OCI-LY7 (cell line): ENCODE results near the gene GPR153. TPM values are rescaled to one million over a fixed set of nuclear protein-coding genes. Genes with fewer than 3 reads are reported as not detected.

ENCODE experiments used
- BruUV-seq: library from RNA; stranded (reverse); fragments of 400-500 nt; replicated peaks from 2 replicates; lab custom pipeline; 2021; lab: Mats Ljungman, UMichigan
- CTCF ChIA-PET: fragments of 300-600 bp; sonication (Branson Sonifier 250); formaldehyde crosslinking; loops from one replicate; lab custom pipeline; 2022; ENCODE audit warnings: antibody characterized with exemption; ENCODE audit not compliant: unreplicated experiment; lab: Charles Lee
- POLR2A ChIA-PET: fragments of 300-600 bp; sonication (Branson Sonifier 250); formaldehyde crosslinking; loops from one replicate; lab custom pipeline; 2022; ENCODE audit warnings: antibody characterized with exemption; lab: Charles Lee
- DNase-seq: peaks from one replicate; pipeline ENCODE4 v3.0.0-alpha.2; 2015; ENCODE audit warnings: low spot score
- H2AFZ ChIP-seq: fragments of 200-600 bp; sonication (generic), shearing (Covaris generic); 2 replicates; pipeline ENCODE4 v1.6.1; 2014; ENCODE audit warnings: mild to moderate bottlenecking, antibody characterized with exemption, low read length, moderate library complexity
- H3K27ac ChIP-seq: fragments of 200-600 bp; sonication (generic); 2 replicates; pipeline ENCODE4 v1.5.1; 2014; ENCODE audit warnings: mixed run types, low read depth, mild to moderate bottlenecking, moderate library complexity, low read length, inconsistent platforms; ENCODE audit not compliant: poor library complexity, severe bottlenecking
- H3K36me3 ChIP-seq: fragments of 200-600 bp; sonication (generic); 2 replicates; pipeline ENCODE4 v1.6.1; 2014; ENCODE audit warnings: mild to moderate bottlenecking, antibody characterized with exemption, low read length, moderate library complexity, mixed read lengths; ENCODE audit not compliant: insufficient read depth
- H3K4me1 ChIP-seq: fragments of 200-600 bp; sonication (generic); 2 replicates; pipeline ENCODE4 v1.5.1; 2014; ENCODE audit warnings: mild to moderate bottlenecking, low read length; ENCODE audit not compliant: insufficient read depth, poor library complexity, severe bottlenecking
- H3K4me2 ChIP-seq: fragments of 200-600 bp; sonication (generic); 2 replicates; pipeline ENCODE4 v1.6.1; 2014; ENCODE audit warnings: mild to moderate bottlenecking, low read length
- H3K4me3 ChIP-seq: fragments of 200-600 bp; sonication (generic); 2 replicates; pipeline ENCODE4 v1.5.1; 2014; ENCODE audit warnings: mild to moderate bottlenecking, low read depth, low read length; ENCODE audit not compliant: poor library complexity, severe bottlenecking
- H3K79me2 ChIP-seq: fragments of 200-600 bp; sonication (generic); 2 replicates; pipeline ENCODE4 v1.6.1; 2016; ENCODE audit warnings: low read depth, mild to moderate bottlenecking, low read length, moderate library complexity, mixed read lengths; ENCODE audit not compliant: insufficient read depth
- H3K9me2 ChIP-seq: fragments of 200-600 bp; sonication (generic); 2 replicates; pipeline ENCODE4 v1.6.1; 2016; ENCODE audit warnings: mild to moderate bottlenecking, low read length, mixed read lengths; ENCODE audit not compliant: insufficient read depth
- H3K9me3 ChIP-seq: fragments of 200-600 bp; sonication (generic); 2 replicates; pipeline ENCODE4 v1.6.1; 2014; ENCODE audit warnings: mild to moderate bottlenecking, mixed run types, low read length, mixed read lengths
- H4K20me1 ChIP-seq: fragments of 200-600 bp; sonication (generic); 2 replicates; pipeline ENCODE4 v1.6.1; 2014; ENCODE audit warnings: mild to moderate bottlenecking, antibody characterized with exemption, low read length, moderate library complexity, mixed read lengths; ENCODE audit not compliant: insufficient read depth
- EZH2phosphoT487 ChIP-seq: fragments of 200-600 bp; sonication (generic); IDR thresholded peaks from 2 replicates; pipeline ENCODE4 v1.6.1; 2018; ENCODE audit warnings: low read depth, borderline replicate concordance, mild to moderate bottlenecking, mixed run types, antibody characterized with exemption, low read length, moderate library complexity, mixed read lengths
- intact Hi-C: fragments of 100-400 bp; cut with micrococcal nuclease; formaldehyde crosslinking; loops from one replicate; pipeline ENCODE4 v1.10.0; 2022; ENCODE audit not compliant: unreplicated experiment
- total RNA-seq, 2 experiments: library from RNA; depleted of rRNA in 1 of 2; stranded (reverse); fragments of >200 nt in 1 of 2; shearing (Covaris generic) in 1 of 2; gene quantifications; 2 replicates each; pipeline ENCODE4 v1.2.3, GENCODE V29; 2014 to 2022
- TF ChIP-seq, protein P1 (sequence below): fragments of 200-600 bp; sonication (generic); conservative IDR thresholded peaks from 2 replicates; pipeline ENCODE4 v1.5.1; 2014; ENCODE audit warnings: mild to moderate bottlenecking, antibody characterized with exemption, low read length, moderate library complexity, mixed read lengths

The GPR153 gene
- total RNA-seq, 2 experiments from 2014 or later: not detected

- no peak overlapping the region for H3K4me3 ChIP-seq
- H3K79me2 ChIP-seq: no peaks in the 10 kb centered on the region
- ChIA-PET CTCF (no interaction called here), POLR2A (no interaction called here)
- TF ChIP-seq, protein P1, sequence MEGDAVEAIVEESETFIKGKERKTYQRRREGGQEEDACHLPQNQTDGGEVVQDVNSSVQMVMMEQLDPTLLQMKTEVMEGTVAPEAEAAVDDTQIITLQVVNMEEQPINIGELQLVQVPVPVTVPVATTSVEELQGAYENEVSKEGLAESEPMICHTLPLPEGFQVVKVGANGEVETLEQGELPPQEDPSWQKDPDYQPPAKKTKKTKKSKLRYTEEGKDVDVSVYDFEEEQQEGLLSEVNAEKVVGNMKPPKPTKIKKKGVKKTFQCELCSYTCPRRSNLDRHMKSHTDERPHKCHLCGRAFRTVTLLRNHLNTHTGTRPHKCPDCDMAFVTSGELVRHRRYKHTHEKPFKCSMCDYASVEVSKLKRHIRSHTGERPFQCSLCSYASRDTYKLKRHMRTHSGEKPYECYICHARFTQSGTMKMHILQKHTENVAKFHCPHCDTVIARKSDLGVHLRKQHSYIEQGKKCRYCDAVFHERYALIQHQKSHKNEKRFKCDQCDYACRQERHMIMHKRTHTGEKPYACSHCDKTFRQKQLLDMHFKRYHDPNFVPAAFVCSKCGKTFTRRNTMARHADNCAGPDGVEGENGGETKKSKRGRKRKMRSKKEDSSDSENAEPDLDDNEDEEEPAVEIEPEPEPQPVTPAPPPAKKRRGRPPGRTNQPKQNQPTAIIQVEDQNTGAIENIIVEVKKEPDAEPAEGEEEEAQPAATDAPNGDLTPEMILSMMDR: no peak
- TF ChIP-seq EZH2phosphoT487: no peak
- H3K36me3 ChIP-seq: no peaks in the 10 kb centered on the region
- H3K27ac ChIP-seq: no peak overlapping the region
- no peak overlapping the region for H3K4me2 ChIP-seq
- BruUV-seq: no TSS peak
- no peaks in the 10 kb centered on the region for H3K9me2 ChIP-seq
- no peaks in the 10 kb centered on the region for H4K20me1 ChIP-seq
- no peaks in the 10 kb centered on the region for H3K4me1 ChIP-seq
- H3K9me3 ChIP-seq: no peaks in the 10 kb centered on the region
- intact Hi-C loops: no loop called here
- no peak overlapping the region for H2AFZ ChIP-seq
- DNase-seq: no peak
These were observed 7.5 kb downstream of the GPR153 start for GRCh38 chr1:6253380-6253779.

GRCh38 chr1:6252374-6252710 lies 8.6 kb downstream of the GPR153 start:
- DNase-seq: no peak
- ChIA-PET CTCF (no interaction called here), POLR2A (no interaction called here)
- Histone ChIP-seq H3K4me3 (no peak overlapping the region), H4K20me1 (no peaks in the 10 kb centered on the region), H3K4me1 (no peaks in the 10 kb centered on the region), H2AFZ (no peak overlapping the region), H3K9me2 (no peaks in the 10 kb centered on the region), H3K79me2 (no peaks in the 10 kb centered on the region), H3K9me3 (no peaks in the 10 kb centered on the region), H3K27ac (no peak overlapping the region), H3K4me2 (no peak overlapping the region), H3K36me3 (no peaks in the 10 kb centered on the region)
- BruUV-seq: no TSS peak
- no peak for TF ChIP-seq EZH2phosphoT487
- TF ChIP-seq, protein P1: no peak
- intact Hi-C loops: no loop called here

DNA sequence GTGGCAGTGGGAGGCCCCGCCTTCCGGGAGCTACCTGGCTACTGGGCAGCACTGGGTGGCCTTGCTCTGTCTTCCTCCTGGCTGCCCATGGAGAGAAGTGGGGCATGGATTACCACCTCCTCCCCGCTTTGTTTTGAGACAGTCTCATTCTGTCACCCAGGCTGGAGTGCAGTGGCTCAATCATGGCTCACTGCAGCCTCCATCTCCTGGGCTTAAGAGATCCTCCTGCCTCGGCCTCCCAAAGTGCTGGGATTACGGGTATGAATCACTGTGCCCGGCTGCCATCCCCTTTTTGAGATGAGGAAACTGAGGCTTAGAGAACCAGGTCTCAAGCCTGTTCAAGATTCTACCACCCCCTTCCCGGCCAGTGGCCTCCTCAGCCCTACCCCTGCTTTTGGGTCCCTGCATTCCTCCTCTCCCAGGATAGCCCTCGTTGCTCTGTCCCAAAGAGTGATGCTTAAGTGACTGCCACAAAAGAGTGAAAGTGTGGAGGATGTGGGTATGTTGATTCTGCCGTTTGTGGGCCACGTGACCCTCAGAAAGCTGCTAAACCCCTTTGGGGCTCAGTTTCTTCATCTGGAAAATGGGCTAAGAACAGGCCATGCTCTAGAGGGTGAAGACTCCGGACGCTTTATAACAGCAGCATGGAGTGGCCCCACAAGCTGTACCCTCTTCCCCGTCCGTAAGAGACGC lies 9.1 kb downstream of the GPR153 start:
- Histone ChIP-seq H3K36me3 (no peaks in the 10 kb centered on the region), H3K27ac (no peak overlapping the region), H4K20me1 (no peaks in the 10 kb centered on the region), H3K4me2 (no peak overlapping the region), H3K9me3 (no peaks in the 10 kb centered on the region), H3K79me2 (no peaks in the 10 kb centered on the region), H2AFZ (no peak overlapping the region), H3K4me1 (no peaks in the 10 kb centered on the region), H3K9me2 (no peaks in the 10 kb centered on the region), H3K4me3 (no peak overlapping the region)
- intact Hi-C loops: no loop called here
- ChIA-PET POLR2A (no interaction called here), CTCF (no interaction called here)
- no peak for TF ChIP-seq EZH2phosphoT487
- TF ChIP-seq, protein P1: no peak
- no peak for DNase-seq
- no TSS peak for BruUV-seq
